ENCODE measurements around the gene BACE2. TPM values are rescaled to one million over a fixed set of nuclear protein-coding genes. Genes with fewer than 3 reads are reported as not detected.
"Not testable (repeated sequence)": the region's sequence is repeated elsewhere in the genome, so short reads cannot be mapped to it uniquely, and the experiment has no call there.

Gene BACE2
- total RNA-seq, 1 donor from 2014 or later: 196 TPM

DNA sequence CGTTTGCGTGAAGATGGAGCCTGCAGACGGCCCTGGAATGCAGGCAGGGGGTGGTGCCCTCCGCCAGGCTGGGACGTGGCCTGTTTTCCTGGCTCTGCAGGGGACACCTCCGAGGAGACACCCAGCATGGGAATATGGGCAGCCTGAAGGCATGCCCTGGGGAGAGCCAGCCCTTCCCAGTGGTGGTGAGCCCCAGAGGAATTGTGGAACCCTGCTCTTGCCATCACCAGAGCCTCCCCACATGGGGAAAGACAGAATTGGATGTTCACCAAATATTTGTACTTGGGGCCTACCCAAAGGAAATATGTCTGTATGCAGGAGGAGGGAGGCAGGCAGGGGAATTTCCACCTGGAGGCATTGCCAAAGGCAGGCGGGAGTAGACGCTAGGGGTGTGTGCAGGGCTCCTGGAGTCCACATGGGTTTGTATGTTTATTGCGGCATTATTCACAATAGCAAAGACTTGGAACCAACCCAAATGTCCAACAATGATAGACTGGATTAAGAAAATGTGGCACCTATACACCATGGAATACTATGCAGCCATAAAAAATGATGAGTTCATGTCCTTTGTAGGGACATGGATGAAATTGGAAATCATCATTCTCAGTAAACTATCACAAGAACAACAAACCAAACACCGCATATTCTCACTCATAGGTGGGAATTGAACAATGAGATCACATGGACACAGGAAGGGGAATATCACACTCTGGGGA lies 70.3 kb downstream of the BACE2 start:
- peak; percentile 51 to 77 for DNase-seq (ENCODE audit: low read depth in 2 of 2)

DNA sequence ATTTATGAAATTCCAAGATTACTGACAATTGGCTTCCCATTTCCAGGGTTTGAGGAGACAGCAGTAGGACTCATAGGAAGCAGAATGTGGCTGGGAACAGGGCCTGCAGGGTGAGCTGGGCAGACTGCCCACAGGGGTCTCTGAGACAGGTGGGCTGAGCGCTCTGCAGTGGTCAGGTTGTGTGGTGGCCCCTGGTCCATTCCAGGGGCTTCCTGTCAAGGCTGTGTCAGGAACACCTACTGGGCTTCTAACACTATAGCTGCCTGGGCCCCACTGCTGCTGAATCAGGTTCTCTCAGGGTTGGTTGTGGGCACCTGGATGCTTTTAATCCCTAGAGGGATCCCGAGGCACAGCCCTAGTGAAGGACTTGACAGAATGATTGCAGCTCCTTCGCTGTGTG lies 72.1 kb downstream of the BACE2 start:
- no peak for DNase-seq (ENCODE audit: low read depth in 2 of 2)

DNA sequence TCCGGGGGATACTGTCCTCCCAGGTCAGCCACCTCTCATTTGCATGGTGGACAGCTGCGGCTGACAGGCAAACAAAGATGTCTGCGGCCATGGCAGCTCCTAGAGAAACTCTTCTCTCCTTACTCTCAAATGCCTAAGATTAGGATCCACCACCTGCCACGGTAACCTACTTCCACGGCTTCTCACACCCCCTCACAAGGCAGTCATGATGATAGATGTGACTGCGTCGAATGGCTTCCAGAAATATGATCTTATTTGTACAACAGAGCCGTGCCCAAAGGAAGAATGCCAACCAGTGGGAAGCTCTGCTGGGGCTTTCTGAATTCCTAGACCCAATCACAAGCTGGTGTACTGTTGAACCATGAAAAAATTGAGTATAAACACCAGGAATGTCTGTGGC lies 73.4 kb downstream of the BACE2 start:
- no peak for DNase-seq (ENCODE audit: low read depth in 2 of 2)

DNA sequence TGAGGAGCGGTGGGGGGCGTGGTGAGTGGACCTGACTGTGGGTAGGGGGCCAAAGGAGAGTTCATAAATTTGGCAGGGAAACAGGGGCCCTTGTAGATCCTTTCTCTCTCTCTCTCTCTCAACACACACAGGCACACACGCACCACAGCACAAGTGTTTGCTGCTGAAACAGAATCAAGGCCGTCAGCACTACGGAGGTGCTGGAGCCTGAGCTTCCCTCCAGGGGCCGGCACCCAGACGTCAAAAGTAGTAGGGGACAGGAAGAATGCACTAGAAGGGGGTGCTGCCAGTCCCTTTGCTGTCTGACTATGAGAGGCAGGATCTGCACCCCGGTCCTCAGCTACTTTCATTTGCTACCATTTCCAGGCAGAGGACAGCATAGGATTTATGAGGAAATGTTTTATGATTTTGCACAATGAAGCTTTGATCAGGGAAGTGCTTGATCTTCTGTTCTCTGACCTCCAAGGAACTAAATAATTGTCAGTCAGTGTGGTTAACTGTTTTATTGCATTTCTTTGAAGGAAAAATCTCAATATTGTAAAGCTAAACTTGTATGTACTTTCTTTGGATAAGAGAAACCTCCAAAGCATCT lies 74.4 kb downstream of the BACE2 start:
- DNase-seq (ENCODE audit: low read depth in 2 of 2): no peak

DNA sequence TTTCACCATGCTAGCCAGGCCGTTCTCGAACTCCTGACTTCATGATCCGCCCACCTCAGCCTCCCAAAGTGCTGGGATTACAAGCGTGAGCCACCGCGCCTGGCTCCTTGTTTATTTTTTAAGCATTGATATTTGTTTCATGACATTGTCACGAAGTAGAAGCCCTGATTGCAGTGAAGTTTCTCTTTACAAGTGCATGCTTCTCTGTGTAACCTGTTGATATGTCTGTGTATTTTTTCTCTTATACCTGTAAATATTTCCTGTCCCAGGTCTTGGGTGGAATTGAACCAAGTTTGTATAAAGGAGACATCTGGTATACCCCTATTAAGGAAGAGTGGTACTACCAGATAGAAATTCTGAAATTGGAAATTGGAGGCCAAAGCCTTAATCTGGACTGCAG lies 75.1 kb downstream of the BACE2 start:
- DNase-seq (ENCODE audit: low read depth in 2 of 2): no peak

DNA sequence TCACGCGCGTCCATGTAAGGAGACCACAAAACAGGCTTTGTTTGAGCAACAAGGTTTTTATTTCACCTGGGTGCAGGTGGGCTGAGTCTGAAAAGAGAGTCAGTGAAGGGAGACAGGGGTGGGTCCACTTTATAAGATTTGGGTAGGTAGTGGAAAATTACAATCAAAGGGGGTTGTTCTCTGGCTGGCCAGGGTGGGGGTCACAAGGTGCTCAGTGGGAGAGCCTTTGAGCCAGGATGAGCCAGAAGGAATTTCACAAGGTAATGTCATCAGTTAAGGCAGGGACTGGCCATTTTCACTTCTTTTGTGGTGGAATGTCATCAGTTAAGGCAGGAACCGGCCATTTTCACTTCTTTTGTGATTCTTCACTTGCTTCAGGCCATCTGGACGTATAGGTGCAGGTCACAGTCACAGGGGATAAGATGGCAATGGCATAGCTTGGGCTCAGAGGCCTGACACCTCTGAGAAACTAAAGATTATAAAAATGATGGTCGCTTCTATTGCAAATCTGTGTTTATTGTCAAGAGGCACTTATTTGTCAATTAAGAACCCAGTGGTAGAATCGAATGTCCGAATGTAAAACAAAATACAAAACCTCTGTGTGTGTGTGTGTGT lies 76.4 kb downstream of the BACE2 start:
- not testable (repeated sequence) for DNase-seq (ENCODE audit: low read depth in 2 of 2)

DNA sequence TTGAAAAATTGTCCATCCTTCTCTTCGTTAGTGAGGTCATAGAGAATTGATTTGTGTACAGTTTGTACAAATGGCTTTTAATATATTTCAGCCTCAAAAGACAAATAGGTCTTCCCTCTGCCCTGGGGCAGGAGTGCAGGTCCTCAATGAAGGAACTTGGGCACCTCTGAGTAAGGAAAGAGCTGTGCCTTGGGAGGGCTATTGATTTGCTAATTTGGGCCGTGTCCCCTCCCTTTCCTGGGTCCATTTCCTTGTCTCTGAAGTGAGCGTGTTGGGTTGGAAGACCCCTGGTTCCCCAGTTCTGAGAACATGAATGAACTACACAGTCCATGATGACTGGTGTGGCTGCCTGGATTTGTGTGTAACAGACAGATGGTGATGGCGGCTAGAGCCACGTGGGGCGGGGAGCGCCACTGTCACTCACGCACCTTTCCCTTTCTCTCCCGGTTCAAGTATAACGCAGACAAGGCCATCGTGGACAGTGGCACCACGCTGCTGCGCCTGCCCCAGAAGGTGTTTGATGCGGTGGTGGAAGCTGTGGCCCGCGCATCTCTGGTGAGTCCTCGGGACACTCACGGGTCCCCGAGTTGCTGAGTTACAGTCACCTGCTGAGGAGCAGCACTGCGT lies 77.7 kb downstream of the BACE2 start:
- no peak for DNase-seq (ENCODE audit: low read depth in 2 of 2)

DNA sequence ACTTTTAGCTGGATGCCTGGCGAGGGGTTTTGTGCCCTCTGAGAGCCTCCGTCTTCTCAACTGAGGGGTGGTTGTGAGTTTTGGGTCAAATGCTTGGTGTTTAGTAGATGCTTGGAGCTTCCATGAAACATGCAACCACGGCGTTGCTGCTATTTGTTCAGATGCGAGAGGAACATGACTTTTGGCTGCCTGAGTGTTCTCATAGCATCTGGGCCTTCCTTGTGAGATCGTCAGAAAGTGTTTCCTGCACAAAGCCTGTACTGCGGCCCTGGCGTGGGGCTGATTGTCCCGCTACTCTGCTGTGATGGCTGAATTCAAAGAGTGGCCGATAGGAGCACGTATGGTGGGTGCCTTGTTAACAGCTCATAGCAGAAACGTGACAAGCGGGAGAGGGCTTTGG lies 78.8 kb downstream of the BACE2 start:
- no peak for DNase-seq (ENCODE audit: low read depth in 2 of 2)

DNA sequence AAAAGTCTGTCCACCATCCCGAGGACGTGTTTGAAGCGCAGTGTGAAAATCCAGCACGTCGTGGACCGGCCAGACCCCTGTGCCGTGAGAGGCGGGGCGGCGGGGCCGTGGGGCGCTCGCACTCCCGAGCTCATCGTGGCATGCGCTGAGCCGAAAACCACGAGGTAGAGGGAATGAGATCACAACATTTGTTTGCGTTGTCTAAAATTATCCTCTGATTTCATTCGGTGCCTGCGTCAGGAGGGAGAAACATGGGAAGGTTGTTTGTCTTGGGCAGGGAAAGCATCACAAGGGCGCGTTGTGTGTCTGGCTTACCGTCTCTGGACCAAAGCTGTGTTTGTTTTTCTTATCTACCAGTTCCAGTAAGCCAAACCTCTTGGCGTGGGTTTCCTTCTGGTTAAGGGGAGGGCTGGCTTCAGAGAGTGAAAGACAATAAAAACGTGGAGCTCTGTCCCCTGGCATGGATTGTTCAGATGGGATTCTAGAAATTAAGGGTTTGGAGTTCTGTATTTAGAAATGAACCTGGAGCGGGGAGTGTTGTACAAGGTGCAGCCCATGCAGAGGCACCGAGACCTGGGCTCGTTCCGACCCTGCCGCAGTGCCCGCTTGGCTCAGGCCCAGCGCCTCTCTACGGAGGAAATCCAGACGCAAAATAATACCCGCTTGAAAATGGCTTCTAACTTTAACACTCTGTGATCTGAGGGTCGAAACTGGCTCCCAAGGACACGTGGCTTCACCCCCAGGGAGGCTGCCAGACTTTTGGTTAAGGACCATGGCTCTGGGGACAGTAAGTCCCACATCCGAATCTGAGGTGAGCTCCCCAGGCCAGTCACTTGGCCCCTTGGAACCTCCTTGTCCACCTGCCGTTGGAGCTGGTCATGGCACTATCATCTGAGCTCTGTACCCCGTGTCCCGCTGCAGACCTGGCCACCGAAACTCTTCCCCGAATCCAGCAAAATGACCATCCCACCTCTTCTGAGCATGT lies 79.9 kb downstream of the BACE2 start:
- DNase-seq (ENCODE audit: low read depth in 2 of 2): peak; percentile 97 to 100

DNA sequence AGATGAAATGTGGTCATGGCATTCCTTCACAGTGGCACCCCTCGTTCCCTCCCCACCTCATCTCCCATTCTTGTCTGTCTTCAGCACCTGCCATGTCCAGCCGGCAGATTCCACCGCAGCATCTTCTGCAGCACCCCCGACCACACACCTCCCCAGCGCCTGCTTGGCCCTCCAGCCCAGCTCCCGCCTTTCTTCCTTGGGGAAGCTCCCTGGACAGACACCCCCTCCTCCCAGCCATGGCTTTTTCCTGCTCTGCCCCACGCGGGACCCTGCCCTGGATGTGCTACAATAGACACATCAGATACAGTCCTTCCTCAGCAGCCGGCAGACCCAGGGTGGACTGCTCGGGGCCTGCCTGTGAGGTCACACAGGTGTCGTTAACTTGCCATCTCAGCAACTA lies 81.5 kb downstream of the BACE2 start:
- DNase-seq (ENCODE audit: low read depth in 2 of 2): no peak

DNA sequence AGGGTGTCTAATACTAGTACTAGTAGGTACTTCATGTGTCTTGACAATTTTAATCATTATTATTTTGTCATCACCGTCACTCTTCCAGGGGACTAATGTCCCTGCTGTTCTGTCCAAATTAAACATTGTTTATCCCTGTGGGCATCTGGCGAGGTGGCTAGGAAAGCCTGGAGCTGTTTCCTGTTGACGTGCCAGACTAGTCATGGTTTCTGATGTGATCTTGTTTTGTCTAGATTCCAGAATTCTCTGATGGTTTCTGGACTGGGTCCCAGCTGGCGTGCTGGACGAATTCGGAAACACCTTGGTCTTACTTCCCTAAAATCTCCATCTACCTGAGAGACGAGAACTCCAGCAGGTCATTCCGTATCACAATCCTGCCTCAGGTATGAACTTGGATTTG lies 82.6 kb downstream of the BACE2 start:
- peak; percentile 92 to 96 for DNase-seq (ENCODE audit: low read depth in 2 of 2)

DNA sequence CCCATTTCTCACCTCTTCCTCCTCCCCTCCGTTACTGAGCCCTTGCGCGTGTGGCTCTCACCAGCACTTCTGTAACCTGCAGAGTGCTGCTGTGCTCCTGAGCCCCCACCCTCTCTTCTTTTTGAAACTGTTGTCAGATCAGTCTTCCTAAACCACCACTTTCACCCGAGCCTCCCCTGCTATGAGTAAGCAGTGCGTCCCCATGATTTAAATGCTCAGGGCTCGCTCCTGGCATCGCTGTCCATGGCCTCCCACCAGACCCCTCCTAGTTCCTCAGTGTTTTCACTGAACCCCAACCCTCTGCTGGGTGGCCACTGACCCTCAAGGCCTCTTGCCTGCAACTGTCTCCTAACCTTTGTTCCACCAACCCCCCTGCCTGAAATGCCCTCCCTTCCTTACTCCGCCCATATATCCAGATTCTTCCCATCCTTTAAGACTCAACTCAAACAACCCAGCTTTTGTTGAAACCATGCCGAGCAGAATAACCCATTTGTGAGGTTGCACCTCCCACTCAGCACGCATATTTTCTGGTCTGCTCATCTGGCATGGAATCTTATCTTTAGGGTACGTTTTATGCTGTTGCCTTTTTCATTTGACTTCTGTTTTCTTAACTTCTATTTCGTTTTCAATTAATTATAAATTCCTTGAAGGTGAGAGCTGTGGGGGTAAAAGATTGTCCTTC lies 84.1 kb downstream of the BACE2 start:
- no peak for DNase-seq (ENCODE audit: low read depth in 2 of 2)

DNA sequence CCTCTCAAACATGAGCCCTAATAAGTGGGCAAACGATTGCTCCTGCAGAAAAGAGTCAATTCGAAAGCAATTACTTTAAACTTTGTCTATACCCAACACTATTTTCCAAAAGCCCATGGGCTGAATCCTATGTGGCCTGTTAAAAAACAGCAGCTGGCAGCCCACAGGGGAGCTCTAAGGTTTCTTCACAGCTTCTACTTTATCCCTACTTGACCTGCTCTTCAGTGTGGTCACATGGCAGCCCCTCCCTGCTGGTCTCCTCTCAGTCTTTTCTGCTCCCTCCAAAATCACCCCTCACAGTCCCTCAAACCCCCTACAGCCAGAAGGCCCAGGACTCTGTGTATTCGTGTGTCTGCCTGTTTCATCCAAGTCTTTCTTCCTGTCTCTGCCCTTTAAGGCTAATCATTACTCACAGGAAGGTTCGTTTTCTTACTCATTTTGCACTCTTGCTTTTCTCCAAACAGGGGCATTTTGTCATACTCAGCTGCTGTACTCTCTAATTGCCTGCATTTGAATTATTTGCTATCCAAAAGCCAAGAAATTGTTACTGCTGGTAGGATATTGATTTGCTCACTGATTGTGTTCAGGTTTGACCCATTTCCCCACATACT lies 86.2 kb downstream of the BACE2 start:
- peak in 1 of 2 donors; percentile 39 for DNase-seq (ENCODE audit: low read depth in 2 of 2)

DNA sequence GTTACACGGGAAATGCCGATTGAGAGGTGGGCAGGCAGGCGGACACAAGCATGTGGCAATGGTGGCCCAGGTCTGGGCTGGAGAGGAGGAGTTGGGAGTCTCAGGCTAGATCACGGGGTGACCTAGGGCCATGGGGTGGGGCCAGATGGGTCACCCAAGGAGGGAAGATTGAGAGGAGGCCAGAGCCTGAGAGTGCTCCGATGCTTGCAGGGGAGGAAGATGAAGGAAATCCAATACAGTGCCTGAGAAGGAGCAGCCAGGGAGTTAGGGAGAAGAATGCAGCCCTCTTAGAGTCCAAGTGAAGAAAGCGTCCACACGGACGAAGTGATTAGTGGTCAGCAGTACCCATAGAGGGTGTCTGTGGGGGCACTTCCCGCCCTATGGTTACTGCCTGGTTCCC lies 87.2 kb downstream of the BACE2 start:
- DNase-seq (ENCODE audit: low read depth in 2 of 2): no peak

DNA sequence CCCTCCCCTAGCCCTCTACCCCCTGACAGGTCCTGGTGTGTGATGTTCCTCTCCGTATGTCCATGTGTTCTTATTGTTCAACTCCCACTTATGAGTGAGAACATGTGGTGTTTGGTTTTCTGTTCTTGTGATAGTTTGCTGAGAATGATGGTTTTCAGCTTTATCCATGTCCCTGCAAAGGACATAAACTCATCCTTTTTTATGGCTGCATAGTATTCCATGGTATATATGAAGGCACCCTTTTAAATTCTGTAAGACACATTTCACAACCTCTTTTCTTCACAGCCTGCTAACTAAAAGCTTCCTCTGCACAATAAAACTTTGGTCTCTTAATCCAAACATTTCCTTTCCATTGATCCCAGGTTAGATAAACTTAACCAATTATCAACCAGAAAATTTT lies 88.3 kb downstream of the BACE2 start:
- not testable (repeated sequence) for DNase-seq (ENCODE audit: low read depth in 2 of 2)

DNA sequence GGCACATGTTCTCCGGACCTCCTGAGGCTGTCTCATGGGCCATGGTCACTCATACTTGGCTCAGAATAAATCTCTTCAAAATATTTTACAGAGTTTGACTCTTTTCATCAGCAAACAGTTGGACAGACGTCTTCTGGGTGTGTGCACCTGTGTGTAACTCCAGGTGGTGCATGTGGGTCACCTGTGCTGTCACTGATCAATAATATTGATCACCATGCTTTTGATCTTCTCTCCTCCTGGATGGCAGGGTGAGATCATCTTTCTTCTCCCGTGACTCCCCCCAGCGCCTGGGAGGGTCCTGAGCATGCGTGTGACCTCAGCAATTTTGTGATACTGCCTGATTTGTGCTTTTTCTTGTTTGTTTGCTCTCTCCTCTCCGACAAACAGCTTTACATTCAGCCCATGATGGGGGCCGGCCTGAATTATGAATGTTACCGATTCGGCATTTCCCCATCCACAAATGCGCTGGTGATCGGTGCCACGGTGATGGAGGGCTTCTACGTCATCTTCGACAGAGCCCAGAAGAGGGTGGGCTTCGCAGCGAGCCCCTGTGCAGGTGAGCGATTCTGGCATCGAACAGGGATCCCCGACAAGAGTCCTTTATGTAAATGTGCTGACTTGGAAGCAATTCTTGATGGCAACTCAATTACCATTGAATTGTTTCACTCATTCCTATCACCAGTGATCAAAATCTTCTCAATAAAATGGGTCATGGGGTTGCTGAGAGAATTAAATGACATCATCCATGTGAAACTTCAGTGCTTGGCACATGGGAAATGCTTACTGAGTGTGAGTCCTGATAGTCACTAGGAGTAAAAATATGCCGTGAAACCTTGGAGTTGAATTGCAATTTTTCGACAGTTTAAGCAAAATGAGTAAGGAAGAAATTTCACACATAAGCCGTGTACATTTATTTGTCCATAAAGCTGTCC lies 89.1 kb downstream of the BACE2 start:
- no peak for DNase-seq (ENCODE audit: low read depth in 2 of 2)

DNA sequence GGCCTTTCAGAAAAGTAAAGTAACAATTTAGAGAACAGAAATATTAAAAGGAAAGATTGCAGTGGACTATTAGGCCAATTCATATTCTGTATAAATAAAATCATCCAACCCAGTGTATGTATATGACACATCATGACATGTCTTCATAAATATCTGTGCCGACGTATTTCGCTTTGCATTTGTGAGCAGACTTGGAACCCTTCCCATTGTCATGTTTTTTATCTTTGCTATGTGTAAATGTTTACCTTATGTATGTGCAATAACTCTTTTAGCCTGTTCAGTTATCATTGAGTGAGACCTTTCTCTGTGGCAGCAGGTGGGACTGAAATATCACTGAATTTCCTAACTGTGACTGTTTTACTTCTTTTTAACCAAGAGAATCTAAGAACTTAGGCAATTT lies 90.7 kb downstream of the BACE2 start:
- no peak for DNase-seq (ENCODE audit: low read depth in 2 of 2)

DNA sequence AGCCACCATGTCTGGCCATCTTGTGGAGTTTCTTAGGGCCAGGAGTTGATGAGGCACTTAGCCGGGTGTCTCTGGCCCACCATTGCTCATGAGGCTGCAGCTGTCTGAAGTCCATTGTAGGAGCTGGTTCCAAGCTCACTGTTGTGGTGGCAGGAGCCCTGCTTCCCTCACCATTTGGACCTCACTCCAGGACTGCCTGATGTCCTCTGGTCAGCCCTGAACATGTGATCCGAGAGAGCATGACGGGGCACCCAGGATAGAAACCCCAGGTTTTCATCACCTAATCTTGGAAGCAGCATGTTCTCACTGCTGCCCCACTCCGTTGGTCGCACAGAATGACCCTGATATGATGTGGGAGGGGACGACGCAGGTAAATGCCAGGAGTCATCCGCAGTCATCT lies 92.5 kb downstream of the BACE2 start:
- no peak for DNase-seq (ENCODE audit: low read depth in 2 of 2)

DNA sequence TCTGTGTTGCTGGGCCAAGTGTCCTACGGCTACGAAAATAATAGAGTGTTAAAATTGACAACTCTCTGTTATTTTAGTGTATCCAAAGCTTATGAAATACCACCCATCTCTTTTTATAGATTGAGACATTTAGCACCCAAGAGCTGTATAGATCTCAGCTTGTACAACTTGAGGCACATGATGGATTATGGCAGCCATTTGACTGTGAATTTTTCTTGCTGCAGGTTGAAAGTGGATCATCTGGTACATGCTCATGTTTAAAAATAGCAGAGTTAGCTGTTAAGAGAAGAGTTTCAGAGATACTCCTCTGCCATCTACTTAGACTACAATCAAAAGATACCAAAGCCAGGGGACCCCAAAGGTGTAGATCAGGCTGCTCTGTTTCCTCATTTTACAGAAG lies 99.4 kb downstream of the BACE2 start:
- DNase-seq (ENCODE audit: low read depth in 2 of 2): no peak

Data from dermis microvascular lymphatic vessel endothelial cell (primary cell).